HL-60 (cell line): ENCODE measurements around the gene FSHB.
"Not testable (repeated sequence)": the region's sequence is repeated elsewhere in the genome, so short reads cannot be mapped to it uniquely, and the experiment has no call there.

ENCODE experiments used
- DNase-seq, 2 experiments: peaks; one replicate each; pipeline ENCODE4 v3.0.0-alpha.2; 2010 to 2020; ENCODE audit warnings: low read depth in 1 of 2, low spot score in 1 of 2
- H3K27ac ChIP-seq: fragments of 250-450 bp; sonication (Bioruptor Pico); replicated peaks from 2 replicates; pipeline ENCODE4 v1.5.1; 2020; ENCODE audit warnings: mild to moderate bottlenecking, moderate library complexity
- H3K27me3 ChIP-seq: fragments of 250-450 bp; sonication (Bioruptor Pico); 2 replicates; pipeline ENCODE4 v1.5.1; 2021; ENCODE audit warnings: mild to moderate bottlenecking, moderate library complexity; ENCODE audit not compliant: insufficient read depth, poor library complexity, severe bottlenecking
- H3K4me3 ChIP-seq: replicated peaks from 2 replicates; pipeline ENCODE4 v1.5.1; 2011; ENCODE audit warnings: mild to moderate bottlenecking, control low read depth, low read length; ENCODE audit not compliant: insufficient read depth
- GABPA ChIP-seq: IDR thresholded peaks from 2 replicates; pipeline ENCODE4 v1.6.1; 2012; ENCODE audit warnings: low read depth
- POLR2AphosphoS5 ChIP-seq: IDR thresholded peaks from 2 replicates; pipeline ENCODE4 v1.6.1; 2012; ENCODE audit warnings: low read depth
- REST ChIP-seq: IDR thresholded peaks from 2 replicates; pipeline ENCODE4 v1.6.1; 2012; ENCODE audit warnings: low read depth; ENCODE audit not compliant: insufficient replicate concordance
- SPI1 ChIP-seq: IDR thresholded peaks from 2 replicates; pipeline ENCODE4 v1.6.1; 2012; ENCODE audit warnings: low read depth, mild to moderate bottlenecking, borderline replicate concordance
- TF ChIP-seq, protein P1 (sequence below): IDR thresholded peaks from one replicate; pipeline ENCODE4 v1.5.1; 2011; ENCODE audit warnings: low read length, control low read depth, inconsistent platforms; ENCODE audit not compliant: insufficient read depth

FSHB gene

GRCh38 chr11:30260813-30261212 is 30.0 kb downstream of the FSHB start:
- Histone ChIP-seq H3K27me3 (no peaks in the 10 kb centered on the region), H3K27ac (no peak overlapping the region), H3K4me3 (no peak overlapping the region)
- TF ChIP-seq SPI1 = no peak
- TF ChIP-seq, protein P1, sequence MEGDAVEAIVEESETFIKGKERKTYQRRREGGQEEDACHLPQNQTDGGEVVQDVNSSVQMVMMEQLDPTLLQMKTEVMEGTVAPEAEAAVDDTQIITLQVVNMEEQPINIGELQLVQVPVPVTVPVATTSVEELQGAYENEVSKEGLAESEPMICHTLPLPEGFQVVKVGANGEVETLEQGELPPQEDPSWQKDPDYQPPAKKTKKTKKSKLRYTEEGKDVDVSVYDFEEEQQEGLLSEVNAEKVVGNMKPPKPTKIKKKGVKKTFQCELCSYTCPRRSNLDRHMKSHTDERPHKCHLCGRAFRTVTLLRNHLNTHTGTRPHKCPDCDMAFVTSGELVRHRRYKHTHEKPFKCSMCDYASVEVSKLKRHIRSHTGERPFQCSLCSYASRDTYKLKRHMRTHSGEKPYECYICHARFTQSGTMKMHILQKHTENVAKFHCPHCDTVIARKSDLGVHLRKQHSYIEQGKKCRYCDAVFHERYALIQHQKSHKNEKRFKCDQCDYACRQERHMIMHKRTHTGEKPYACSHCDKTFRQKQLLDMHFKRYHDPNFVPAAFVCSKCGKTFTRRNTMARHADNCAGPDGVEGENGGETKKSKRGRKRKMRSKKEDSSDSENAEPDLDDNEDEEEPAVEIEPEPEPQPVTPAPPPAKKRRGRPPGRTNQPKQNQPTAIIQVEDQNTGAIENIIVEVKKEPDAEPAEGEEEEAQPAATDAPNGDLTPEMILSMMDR = no peak
- no peak for TF ChIP-seq GABPA
- TF ChIP-seq REST = no peak
- TF ChIP-seq POLR2AphosphoS5 = no peak
- no peak for DNase-seq

- Histone ChIP-seq H3K27me3 (no peaks in the 10 kb centered on the region), H3K4me3 (no peak overlapping the region)
- TF ChIP-seq, protein P1 = no peak
- TF ChIP-seq GABPA (no peak), POLR2AphosphoS5 (no peak), SPI1 (no peak), REST (no peak)
Observed at GRCh38 chr11:30261821-30262220, 31.0 kb downstream of the FSHB start.

GRCh38 chr11:30268638-30269037 is 37.8 kb downstream of the FSHB start:
- H3K27ac ChIP-seq, H3K4me3 ChIP-seq, H3K27me3 ChIP-seq, DNase-seq: not testable (repeated sequence)

More at GRCh38 chr11:30261821-30262220, 31.0 kb downstream of the FSHB start:
- H3K27ac ChIP-seq = no peak overlapping the region
- DNase-seq = no peak

DNA sequence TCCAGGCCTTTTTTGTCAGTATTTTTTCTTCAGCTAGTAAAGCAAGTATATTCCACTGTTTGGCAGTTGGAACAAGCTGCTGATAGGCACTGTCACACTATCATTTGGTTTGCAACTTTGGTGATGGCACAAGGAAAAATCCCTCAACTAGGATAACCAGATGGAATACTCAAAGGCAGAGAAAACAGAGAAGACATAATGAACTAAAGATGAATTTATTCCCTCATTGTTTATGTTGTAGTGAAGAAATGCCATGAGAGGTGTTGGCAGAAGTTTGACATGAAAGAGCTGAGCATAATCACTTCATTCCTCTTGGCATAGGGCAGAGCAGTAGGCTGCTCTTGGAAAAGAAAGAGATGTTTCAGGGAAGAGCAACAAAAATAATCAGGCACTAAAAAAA is 39.9 kb downstream of the FSHB start:
- Histone ChIP-seq H3K27ac (no peak overlapping the region), H3K27me3 (no peaks in the 10 kb centered on the region), H3K4me3 (no peak overlapping the region)
- TF ChIP-seq POLR2AphosphoS5 (no peak), SPI1 (no peak), REST (no peak), GABPA (no peak)
- TF ChIP-seq, protein P1 = no peak
- no peak for DNase-seq
